ACHN (cell line): Measurements from ENCODE around the gene PIEZO2.
"Not testable (repeated sequence)": the region's sequence is repeated elsewhere in the genome, so short reads cannot be mapped to it uniquely, and the experiment has no call there.

ENCODE experiments used
- DNase-seq: peaks from one replicate; pipeline ENCODE4 v3.0.0-alpha.2; 2015
- in situ Hi-C: cut with HindIII; loops from 2 replicates; pipeline ENCODE4 v1.10.0; 2017; ENCODE audit warnings: low sequenced_read_pairs, low pct_ligation_motif_present, low pct_unique_long_range_greater_than_20kb

The PIEZO2 gene

GRCh38 chr18:10851824-10852319 lies 297.5 kb downstream of the PIEZO2 start:
- peak; percentile 36 for DNase-seq
- in situ Hi-C loops, result no loop called here

GRCh38 chr18:10850840-10851239 lies 298.5 kb downstream of the PIEZO2 start:
- in situ Hi-C loops, result no loop called here
- DNase-seq, result no peak

- in situ Hi-C loops, result no loop called here
- no peak for DNase-seq
Measured at GRCh38 chr18:10850216-10850615, 299.2 kb downstream of the PIEZO2 start.

GRCh38 chr18:10847907-10848306 lies 301.5 kb downstream of the PIEZO2 start:
- in situ Hi-C loops, result no loop called here
- no peak for DNase-seq

GRCh38 chr18:10847408-10847790 lies 302.0 kb downstream of the PIEZO2 start:
- in situ Hi-C loops, result no loop called here
- DNase-seq, result no peak

GRCh38 chr18:10846657-10847407 lies 302.5 kb downstream of the PIEZO2 start:
- in situ Hi-C loops, result no loop called here
- no peak for DNase-seq

- in situ Hi-C loops, DNase-seq: not testable (repeated sequence)
Measured at GRCh38 chr18:10846035-10846434, 303.3 kb downstream of the PIEZO2 start.

GRCh38 chr18:10843565-10843964 lies 305.8 kb downstream of the PIEZO2 start:
- in situ Hi-C loops, result no loop called here
- DNase-seq, result no peak

GRCh38 chr18:10842861-10843260 lies 306.5 kb downstream of the PIEZO2 start:
- in situ Hi-C loops, result no loop called here
- DNase-seq, result no peak

GRCh38 chr18:10842371-10842770 lies 307.0 kb downstream of the PIEZO2 start:
- in situ Hi-C loops, result no loop called here
- DNase-seq, result no peak

GRCh38 chr18:10841203-10841602 lies 308.2 kb downstream of the PIEZO2 start:
- DNase-seq, result no peak
- in situ Hi-C loops, result no loop called here

- in situ Hi-C loops, result no loop called here
Measured at GRCh38 chr18:10840743-10841142, 308.6 kb downstream of the PIEZO2 start.

GRCh38 chr18:10839421-10839820 lies 309.9 kb downstream of the PIEZO2 start:
- in situ Hi-C loops, result no loop called here
- no peak for DNase-seq

More at GRCh38 chr18:10840743-10841142, 308.6 kb downstream of the PIEZO2 start:
- DNase-seq, result no peak

GRCh38 chr18:10838553-10838952 lies 310.8 kb downstream of the PIEZO2 start:
- in situ Hi-C loops, result no loop called here
- DNase-seq, result no peak

GRCh38 chr18:10834128-10834815 lies 315.1 kb downstream of the PIEZO2 start:
- in situ Hi-C loops, result no loop called here

GRCh38 chr18:10833656-10834055 lies 315.7 kb downstream of the PIEZO2 start:
- no peak for DNase-seq
- in situ Hi-C loops, result no loop called here

More at GRCh38 chr18:10834128-10834815, 315.1 kb downstream of the PIEZO2 start:
- no peak for DNase-seq

GRCh38 chr18:10826400-10826799 lies 323.0 kb downstream of the PIEZO2 start:
- DNase-seq, result no peak
- in situ Hi-C loops, result no loop called here

GRCh38 chr18:10822456-10822855 lies 326.9 kb downstream of the PIEZO2 start:
- DNase-seq, result no peak
- in situ Hi-C loops, result no loop called here

GRCh38 chr18:10820681-10821080 lies 328.7 kb downstream of the PIEZO2 start:
- no peak for DNase-seq
- in situ Hi-C loops, result no loop called here

GRCh38 chr18:10814336-10814735 lies 335.0 kb downstream of the PIEZO2 start:
- in situ Hi-C loops, result no loop called here
- no peak for DNase-seq
